ENCODE measurements around the gene ADGRD2.

ADGRD2 gene

GRCh38 chr9:124438091-124438490 lies 12.2 kb upstream of the ADGRD2 start:
- DNase-seq (ENCODE audit: low spot score), result no peak

- DNase-seq (ENCODE audit: low spot score), result no peak
These were observed 11.2 kb upstream of the ADGRD2 start for GRCh38 chr9:124439086-124439485.

- no peak for DNase-seq (ENCODE audit: low spot score)
These were observed 10.5 kb upstream of the ADGRD2 start for GRCh38 chr9:124439686-124440243.

GRCh38 chr9:124440786-124441185 lies 9.5 kb upstream of the ADGRD2 start:
- no peak for DNase-seq (ENCODE audit: low spot score)

GRCh38 chr9:124441291-124441690 lies 9.0 kb upstream of the ADGRD2 start:
- DNase-seq (ENCODE audit: low spot score), result no peak

- no peak for DNase-seq (ENCODE audit: low spot score)
These were observed 7.9 kb upstream of the ADGRD2 start for GRCh38 chr9:124442379-124442778.

GRCh38 chr9:124442826-124443225 lies 7.4 kb upstream of the ADGRD2 start:
- DNase-seq (ENCODE audit: low spot score), result no peak

- DNase-seq (ENCODE audit: low spot score), result no peak
These were observed 6.6 kb upstream of the ADGRD2 start for GRCh38 chr9:124443625-124444024.

- no peak for DNase-seq (ENCODE audit: low spot score)
These were observed 6.1 kb upstream of the ADGRD2 start for GRCh38 chr9:124444166-124444565.

GRCh38 chr9:124447297-124447661 lies 3.0 kb upstream of the ADGRD2 start:
- DNase-seq (ENCODE audit: low spot score), result no peak

GRCh38 chr9:124448019-124448418 lies 2.2 kb upstream of the ADGRD2 start:
- no peak for DNase-seq (ENCODE audit: low spot score)

- DNase-seq (ENCODE audit: low spot score), result no peak
These were observed 685 bp upstream of the ADGRD2 start for GRCh38 chr9:124449381-124450151.

- no peak for DNase-seq (ENCODE audit: low spot score)
These were observed 845 bp downstream of the ADGRD2 start for GRCh38 chr9:124450931-124451661.

GRCh38 chr9:124452326-124452725 lies 2.1 kb downstream of the ADGRD2 start:
- no peak for DNase-seq (ENCODE audit: low spot score)

GRCh38 chr9:124452841-124453585 lies 2.8 kb downstream of the ADGRD2 start:
- DNase-seq (ENCODE audit: low spot score), result no peak

- DNase-seq (ENCODE audit: low spot score), result peak; percentile 21
These were observed 3.4 kb downstream of the ADGRD2 start for GRCh38 chr9:124453586-124454191.

GRCh38 chr9:124454296-124454695 lies 4.0 kb downstream of the ADGRD2 start:
- no peak for DNase-seq (ENCODE audit: low spot score)

- DNase-seq (ENCODE audit: low spot score), result no peak
These were observed 4.7 kb downstream of the ADGRD2 start for GRCh38 chr9:124454791-124455443.

GRCh38 chr9:124455820-124456219 lies 5.6 kb downstream of the ADGRD2 start:
- no peak for DNase-seq (ENCODE audit: low spot score)

- DNase-seq (ENCODE audit: low spot score), result no peak
These were observed 6.3 kb downstream of the ADGRD2 start for GRCh38 chr9:124456341-124457078.
